Vagina (tissue), 2 donors: ENCODE measurements around the gene WDSUB1.

Experiments used
- POLR2A ChIP-seq, 2 donors: fragments of 450-650 bp; IDR thresholded peaks; one replicate each; pipeline ENCODE4 v1.6.1; 2017; ENCODE audit warnings: antibody characterized with exemption in 2 of 2, mild to moderate bottlenecking in 2 of 2, moderate library complexity in 2 of 2
- POLR2AphosphoS5 ChIP-seq, 2 donors: sonication (generic); formaldehyde crosslinking; IDR thresholded peaks; one replicate each; pipeline ENCODE4 v1.9.0; 2017; ENCODE audit warnings: antibody characterized with exemption in 2 of 2, mild to moderate bottlenecking in 2 of 2, low read depth in 1 of 2; ENCODE audit not compliant: insufficient read depth in 1 of 2
- TF ChIP-seq, protein P1 (sequence below), 3 experiments: fragments of 450-650 bp in 2 of 3; fragments of 200-600 bp in 1 of 3; sonication (generic) in 1 of 3; IDR thresholded peaks; one replicate each; pipeline ENCODE4 v1.5.1; 2017 to 2019; ENCODE audit warnings: antibody characterized with exemption in 3 of 3, mild to moderate bottlenecking in 2 of 3, moderate library complexity in 2 of 3

GRCh38 chr2:159275111-159275510, 11.4 kb downstream of the WDSUB1 start:
- TF ChIP-seq, protein P1, sequence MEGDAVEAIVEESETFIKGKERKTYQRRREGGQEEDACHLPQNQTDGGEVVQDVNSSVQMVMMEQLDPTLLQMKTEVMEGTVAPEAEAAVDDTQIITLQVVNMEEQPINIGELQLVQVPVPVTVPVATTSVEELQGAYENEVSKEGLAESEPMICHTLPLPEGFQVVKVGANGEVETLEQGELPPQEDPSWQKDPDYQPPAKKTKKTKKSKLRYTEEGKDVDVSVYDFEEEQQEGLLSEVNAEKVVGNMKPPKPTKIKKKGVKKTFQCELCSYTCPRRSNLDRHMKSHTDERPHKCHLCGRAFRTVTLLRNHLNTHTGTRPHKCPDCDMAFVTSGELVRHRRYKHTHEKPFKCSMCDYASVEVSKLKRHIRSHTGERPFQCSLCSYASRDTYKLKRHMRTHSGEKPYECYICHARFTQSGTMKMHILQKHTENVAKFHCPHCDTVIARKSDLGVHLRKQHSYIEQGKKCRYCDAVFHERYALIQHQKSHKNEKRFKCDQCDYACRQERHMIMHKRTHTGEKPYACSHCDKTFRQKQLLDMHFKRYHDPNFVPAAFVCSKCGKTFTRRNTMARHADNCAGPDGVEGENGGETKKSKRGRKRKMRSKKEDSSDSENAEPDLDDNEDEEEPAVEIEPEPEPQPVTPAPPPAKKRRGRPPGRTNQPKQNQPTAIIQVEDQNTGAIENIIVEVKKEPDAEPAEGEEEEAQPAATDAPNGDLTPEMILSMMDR (IDR thresholded peaks at IDR 0.05) = no peak
- TF ChIP-seq POLR2A (IDR thresholded peaks at IDR 0.05) (no peak), POLR2AphosphoS5 (IDR thresholded peaks at IDR 0.05; ENCODE audit: insufficient read depth in 1 of 2, low read depth in 1 of 2) (no peak)
